ENCODE measurements around the gene ENDOD1. TPM values are rescaled to one million over a fixed set of nuclear protein-coding genes. Genes with fewer than 3 reads are reported as not detected.

Gene ENDOD1
- total and polyA plus RNA-seq, 3 donors from 2014 or later: 28.9 to 71.8 (median 55.6) TPM

GRCh38 chr11:95142431-95142830 is 52.8 kb downstream of the ENDOD1 start:
- Histone ChIP-seq H3K4me3 (no peak overlapping the region), H3K4me1 (peaks cover 9% of the 10 kb centered on the region), H3K27me3 (no peaks in the 10 kb centered on the region), H3K36me3 (ENCODE audit: low read depth, missing control alignments) (no peaks in the 10 kb centered on the region), H3K9me3 (no peaks in the 10 kb centered on the region), H3K27ac (no peak overlapping the region)
- no peak for DNase-seq
- WGBS, 2 donors: 82 to 92% methylated on average over 2 of the region's 2 CpGs
- TF ChIP-seq CTCF (IDR thresholded peaks at IDR 0.05) (no peak), POLR2A (IDR thresholded peaks at IDR 0.05) (no peak)
- intact Hi-C loops (cut with DNase I; ENCODE audit: low total_unique reads): no loop called here

GRCh38 chr11:95143106-95143681 is 53.5 kb downstream of the ENDOD1 start:
- 89 to 90% methylated on average over 6 of the region's 6 CpGs for WGBS, 2 donors
- intact Hi-C loops (cut with DNase I; ENCODE audit: low total_unique reads): no loop called here
- H3K4me1 ChIP-seq: peaks cover 10% of the 10 kb centered on the region
- H3K27ac ChIP-seq: no peak overlapping the region
- TF ChIP-seq CTCF (IDR thresholded peaks at IDR 0.05) (no peak), POLR2A (IDR thresholded peaks at IDR 0.05) (no peak)
- no peak for DNase-seq
- H3K9me3 ChIP-seq: no peaks in the 10 kb centered on the region
- no peaks in the 10 kb centered on the region for H3K27me3 ChIP-seq
- H3K4me3 ChIP-seq: no peak overlapping the region
- no peaks in the 10 kb centered on the region for H3K36me3 ChIP-seq (ENCODE audit: low read depth, missing control alignments)

GRCh38 chr11:95144313-95145235 is 54.9 kb downstream of the ENDOD1 start:
- Histone ChIP-seq H3K9me3 (no peaks in the 10 kb centered on the region), H3K4me1 (peaks cover 15% of the 10 kb centered on the region), H3K36me3 (ENCODE audit: low read depth, missing control alignments) (no peaks in the 10 kb centered on the region), H3K4me3 (no peak overlapping the region), H3K27me3 (no peaks in the 10 kb centered on the region), H3K27ac (no peak overlapping the region)
- intact Hi-C loops (cut with DNase I; ENCODE audit: low total_unique reads): no loop called here
- 65 to 71% methylated on average over 7 of the region's 7 CpGs for WGBS, 2 donors
- no peak for DNase-seq
- TF ChIP-seq POLR2A (IDR thresholded peaks at IDR 0.05): no peak
- TF ChIP-seq CTCF (IDR thresholded peaks at IDR 0.05): no peak

- Histone ChIP-seq H3K4me3 (no peak overlapping the region), H3K9me3 (no peaks in the 10 kb centered on the region), H3K27ac (no peak overlapping the region), H3K36me3 (ENCODE audit: low read depth, missing control alignments) (no peaks in the 10 kb centered on the region), H3K27me3 (no peaks in the 10 kb centered on the region), H3K4me1 (peaks cover 21% of the 10 kb centered on the region)
- WGBS, 2 donors: 77 to 79% methylated on average over 4 of the region's 4 CpGs
- intact Hi-C loops (cut with DNase I; ENCODE audit: low total_unique reads): no loop called here
- TF ChIP-seq CTCF (IDR thresholded peaks at IDR 0.05) (no peak), POLR2A (IDR thresholded peaks at IDR 0.05) (no peak)
- DNase-seq: no peak
Observed at GRCh38 chr11:95145430-95146060, 55.9 kb downstream of the ENDOD1 start.
